AG09319 (cell line): ENCODE measurements around the gene NOVA1.

Experiments used
- DNase-seq: peaks from one replicate; pipeline ENCODE4 v3.0.0-alpha.2; 2010; ENCODE audit warnings: low read depth; ENCODE audit errors: extremely low read depth
- TF ChIP-seq, protein P1 (sequence below): IDR thresholded peaks from 2 replicates; pipeline ENCODE4 v1.5.1; 2011; ENCODE audit warnings: low read depth, mild to moderate bottlenecking, inconsistent platforms, low read length, moderate library complexity

NOVA1 gene

DNA sequence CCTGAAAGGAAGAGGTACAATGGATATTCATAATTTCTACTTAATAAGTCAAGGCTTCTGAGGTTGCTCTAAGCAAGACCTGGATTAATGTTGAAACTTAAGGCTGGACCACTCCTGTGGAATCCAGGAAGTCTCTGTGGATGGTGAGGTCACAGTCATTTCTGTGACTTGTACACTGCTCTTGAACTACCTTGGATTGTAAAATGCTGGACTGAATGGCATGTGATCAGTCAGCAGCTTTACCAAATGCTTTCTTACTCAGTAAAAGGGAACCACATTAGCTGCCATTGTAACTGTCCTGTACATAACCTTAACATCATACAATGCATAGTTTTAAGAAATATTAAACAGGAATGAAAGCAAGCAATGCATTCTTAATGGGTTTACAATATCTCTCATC lies 182.9 kb downstream of the NOVA1 start:
- TF ChIP-seq, protein P1, sequence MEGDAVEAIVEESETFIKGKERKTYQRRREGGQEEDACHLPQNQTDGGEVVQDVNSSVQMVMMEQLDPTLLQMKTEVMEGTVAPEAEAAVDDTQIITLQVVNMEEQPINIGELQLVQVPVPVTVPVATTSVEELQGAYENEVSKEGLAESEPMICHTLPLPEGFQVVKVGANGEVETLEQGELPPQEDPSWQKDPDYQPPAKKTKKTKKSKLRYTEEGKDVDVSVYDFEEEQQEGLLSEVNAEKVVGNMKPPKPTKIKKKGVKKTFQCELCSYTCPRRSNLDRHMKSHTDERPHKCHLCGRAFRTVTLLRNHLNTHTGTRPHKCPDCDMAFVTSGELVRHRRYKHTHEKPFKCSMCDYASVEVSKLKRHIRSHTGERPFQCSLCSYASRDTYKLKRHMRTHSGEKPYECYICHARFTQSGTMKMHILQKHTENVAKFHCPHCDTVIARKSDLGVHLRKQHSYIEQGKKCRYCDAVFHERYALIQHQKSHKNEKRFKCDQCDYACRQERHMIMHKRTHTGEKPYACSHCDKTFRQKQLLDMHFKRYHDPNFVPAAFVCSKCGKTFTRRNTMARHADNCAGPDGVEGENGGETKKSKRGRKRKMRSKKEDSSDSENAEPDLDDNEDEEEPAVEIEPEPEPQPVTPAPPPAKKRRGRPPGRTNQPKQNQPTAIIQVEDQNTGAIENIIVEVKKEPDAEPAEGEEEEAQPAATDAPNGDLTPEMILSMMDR, result no peak
- no peak for DNase-seq

DNA sequence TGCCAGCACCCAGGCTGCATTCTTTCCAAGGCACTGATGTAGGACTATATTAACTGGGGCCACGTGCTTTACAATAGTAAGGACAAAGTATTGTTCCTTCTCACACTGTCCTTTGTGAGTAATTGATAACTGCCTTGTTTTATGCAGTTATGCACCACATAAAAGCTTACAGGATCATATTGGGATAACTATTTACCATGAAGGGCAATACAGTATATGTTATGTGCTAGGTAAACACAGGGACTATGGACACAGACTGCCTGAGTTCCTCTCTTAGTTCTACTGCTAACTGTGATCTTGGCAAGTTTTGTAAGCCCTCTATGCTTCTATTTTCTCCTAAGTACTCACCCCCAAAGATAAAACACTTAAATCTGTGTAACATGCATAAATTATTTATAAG lies 183.7 kb downstream of the NOVA1 start:
- TF ChIP-seq, protein P1, result no peak
- DNase-seq, result no peak

DNA sequence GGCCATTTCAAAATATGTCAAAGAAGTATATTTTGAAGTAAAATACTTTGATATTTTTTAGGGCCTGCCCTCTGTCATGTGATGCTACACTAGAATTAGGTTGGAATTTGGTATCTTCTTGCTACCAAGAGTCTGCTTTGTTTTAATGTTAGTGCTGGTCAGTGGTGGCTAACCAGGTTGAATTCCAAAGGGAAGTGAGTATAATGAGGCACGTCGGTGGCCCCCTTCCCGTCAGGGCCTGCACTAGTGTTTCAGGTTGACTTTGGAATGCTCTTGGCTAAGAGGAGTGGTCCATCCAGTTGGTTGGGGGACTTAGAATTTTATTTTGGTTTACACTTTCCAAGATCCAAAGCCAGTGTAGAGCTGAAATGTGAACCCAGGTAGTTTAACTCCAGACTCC lies 185.4 kb downstream of the NOVA1 start:
- DNase-seq, result no peak
- TF ChIP-seq, protein P1, result no peak

DNA sequence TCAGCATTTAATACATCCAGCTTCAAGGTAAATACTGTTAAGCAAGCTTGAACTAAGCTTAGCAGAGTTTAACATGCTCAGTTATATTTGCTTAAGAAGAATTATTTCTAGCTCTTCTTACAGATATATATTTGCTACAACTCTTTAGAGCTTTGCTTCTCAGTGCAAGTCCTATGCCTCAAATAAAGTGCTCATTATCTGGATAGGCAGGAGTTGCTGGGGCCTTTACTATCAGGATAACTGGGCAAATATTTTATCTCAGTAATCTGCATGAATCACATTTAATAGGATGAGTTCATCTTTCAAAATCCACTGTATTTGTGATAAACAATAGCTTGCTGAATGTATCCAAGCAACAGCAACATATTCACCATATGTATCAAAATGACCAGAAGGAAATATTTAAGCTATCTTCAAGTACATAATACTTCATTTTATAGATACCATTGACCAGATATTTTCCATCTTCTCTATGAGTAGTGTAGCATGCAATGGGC lies 187.6 kb downstream of the NOVA1 start:
- no peak for DNase-seq
- TF ChIP-seq, protein P1, result no peak

DNA sequence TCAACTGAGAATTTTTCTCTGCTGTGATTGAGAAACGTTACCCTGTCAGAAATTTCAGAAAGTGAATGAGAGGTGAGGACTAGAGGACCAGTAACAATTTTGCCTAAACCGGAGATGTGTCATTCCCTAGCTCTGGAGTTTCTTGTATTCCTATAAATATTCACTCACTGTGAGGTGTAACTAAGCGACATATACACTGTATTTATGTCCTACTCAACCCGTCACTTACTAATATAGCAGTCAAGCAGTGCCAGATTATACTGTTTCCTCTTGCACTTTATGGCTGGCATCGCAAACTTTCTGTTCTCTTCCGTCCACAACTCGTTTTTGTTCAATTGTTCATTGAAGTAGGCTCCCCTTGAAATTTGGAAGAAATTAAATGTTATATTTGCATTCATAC lies 192.9 kb downstream of the NOVA1 start:
- TF ChIP-seq, protein P1, result no peak
- no peak for DNase-seq

DNA sequence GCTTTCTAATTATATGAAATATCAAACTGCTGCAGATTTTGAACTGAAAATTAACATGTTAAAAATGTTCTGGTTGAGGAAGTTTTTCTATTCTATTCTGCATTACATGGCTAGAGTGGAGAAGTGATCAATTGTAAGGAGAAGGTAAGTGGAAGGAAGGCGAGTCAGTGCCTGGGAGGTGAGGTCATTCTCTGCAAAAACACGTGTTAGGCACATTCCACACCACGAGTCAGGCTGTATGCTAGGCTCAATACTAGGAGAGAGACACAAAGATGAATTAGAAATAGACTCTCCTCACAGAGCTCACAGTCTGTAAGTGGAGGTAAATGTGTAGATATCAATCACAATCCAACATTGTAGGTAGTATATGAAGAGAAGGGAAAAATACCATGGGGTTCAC lies 194.1 kb downstream of the NOVA1 start:
- TF ChIP-seq, protein P1, result no peak
- DNase-seq, result no peak

DNA sequence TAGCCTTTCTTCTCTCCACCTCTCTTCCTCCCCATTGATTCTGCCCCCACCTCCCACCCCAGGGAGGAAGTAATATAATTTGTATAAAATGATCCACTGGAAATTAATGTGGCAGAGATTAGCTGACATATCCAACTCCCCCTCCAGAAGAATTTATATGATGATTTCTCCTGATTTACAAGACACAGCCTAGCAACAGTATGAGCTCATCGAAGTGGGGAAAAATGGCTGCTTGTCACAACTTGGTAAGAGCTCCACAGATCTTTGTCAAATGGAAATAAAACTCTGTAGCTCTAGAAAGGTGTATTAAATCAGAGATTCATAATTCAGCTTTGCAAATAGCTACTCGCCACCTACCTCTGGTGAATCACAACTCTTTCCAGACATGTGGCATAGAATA lies 195.7 kb downstream of the NOVA1 start:
- no peak for DNase-seq
- TF ChIP-seq, protein P1, result no peak
